DND-41 (cell line): ENCODE results near the gene TIMM9.

Experiments
- CTCF ChIP-seq: IDR thresholded peaks from 2 replicates; pipeline ENCODE4 v1.5.1; 2012; ENCODE audit warnings: borderline replicate concordance, low read length, moderate library complexity, mild to moderate bottlenecking; ENCODE audit not compliant: poor library complexity, severe bottlenecking; ENCODE audit errors: extremely low read depth
- EZH2 ChIP-seq: IDR thresholded peaks from 3 replicates; pipeline ENCODE4 v1.6.1; 2012; ENCODE audit warnings: borderline replicate concordance, low read depth, mild to moderate bottlenecking, moderate library complexity, low read length, inconsistent platforms; ENCODE audit not compliant: severe bottlenecking

GRCh38 chr14:58426670-58427280 is 556 bp downstream of the TIMM9 start:
- TF ChIP-seq CTCF: no peak
- TF ChIP-seq EZH2: no peak
